CD4-positive, alpha-beta T cell treated with Interferon gamma for 1 hour (primary cell): ENCODE measurements around the gene KCTD15.
A peak's percentile ranks its signal among the peaks of the same experiment; 100 is the strongest.
"Not testable (repeated sequence)": the region's sequence is repeated elsewhere in the genome, so short reads cannot be mapped to it uniquely, and the experiment has no call there.

ENCODE experiments used
- DNase-seq: peaks from one replicate; pipeline ENCODE4 v3.0.0-alpha.2; 2020

The KCTD15 gene

DNA sequence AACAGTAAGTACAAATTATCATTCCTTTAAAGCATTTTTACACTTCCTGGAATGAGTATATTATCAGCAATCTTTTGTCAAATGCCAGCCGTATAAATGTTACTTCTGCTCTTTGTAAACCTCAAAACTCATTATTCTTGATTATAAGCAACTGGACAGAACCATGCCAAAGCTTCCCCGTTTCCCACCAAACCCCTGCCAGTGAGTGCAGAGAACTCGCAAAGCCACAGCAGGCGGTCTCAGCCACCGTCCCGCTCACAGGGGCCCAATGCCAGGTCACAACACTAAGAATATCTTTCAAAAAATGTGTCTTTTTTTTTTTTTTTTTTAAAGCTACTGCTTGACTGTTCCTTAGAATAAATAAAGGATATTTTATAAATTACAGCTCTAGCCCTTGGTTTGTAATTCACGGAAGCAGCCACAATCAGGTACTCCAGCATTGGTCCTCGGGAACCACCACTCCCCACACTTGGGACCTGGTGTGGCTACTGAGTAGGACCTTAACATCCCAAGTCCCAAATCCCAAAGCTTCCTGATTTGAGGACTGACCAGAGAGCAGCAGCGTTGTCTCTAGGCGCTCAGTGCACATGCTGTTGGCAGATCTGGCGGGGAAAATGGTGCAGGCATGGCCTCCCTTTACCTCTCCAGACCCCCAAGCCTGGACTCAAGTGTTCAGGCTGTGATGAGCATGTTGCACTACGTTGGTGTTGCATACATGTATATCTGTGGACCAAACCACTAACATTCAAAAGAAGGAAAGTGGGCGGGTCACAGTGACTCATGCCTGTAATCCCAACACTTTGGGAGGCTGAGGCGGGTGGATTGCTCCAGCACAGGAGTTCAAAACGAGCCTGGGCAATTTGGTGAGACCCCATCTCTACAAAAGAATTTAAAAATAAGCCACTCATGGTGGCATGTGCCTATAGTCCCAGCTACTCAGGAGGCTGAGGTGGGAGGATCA, 19.0 kb downstream of the KCTD15 start:
- DNase-seq, result no peak

DNA sequence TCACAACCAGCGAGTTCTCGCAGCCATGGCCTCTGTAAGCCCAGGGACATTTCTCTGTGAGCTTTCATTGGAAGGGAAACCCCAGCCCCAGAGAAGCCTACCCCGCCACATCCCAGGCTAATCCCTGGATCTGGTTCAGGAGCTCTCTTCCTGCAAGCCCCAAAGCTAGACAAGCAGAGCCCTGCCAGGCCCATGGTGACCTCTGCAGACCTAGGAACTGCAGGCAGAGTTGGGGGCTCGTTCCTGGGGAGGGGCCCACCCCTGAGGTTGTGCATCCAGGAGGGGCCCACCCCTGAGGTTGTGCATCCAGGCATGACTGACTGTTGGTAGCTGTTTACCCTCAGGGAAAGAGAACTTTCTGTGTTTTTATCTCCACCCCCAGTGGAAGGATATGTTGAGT, 21.7 kb downstream of the KCTD15 start:
- DNase-seq, result no peak

DNA sequence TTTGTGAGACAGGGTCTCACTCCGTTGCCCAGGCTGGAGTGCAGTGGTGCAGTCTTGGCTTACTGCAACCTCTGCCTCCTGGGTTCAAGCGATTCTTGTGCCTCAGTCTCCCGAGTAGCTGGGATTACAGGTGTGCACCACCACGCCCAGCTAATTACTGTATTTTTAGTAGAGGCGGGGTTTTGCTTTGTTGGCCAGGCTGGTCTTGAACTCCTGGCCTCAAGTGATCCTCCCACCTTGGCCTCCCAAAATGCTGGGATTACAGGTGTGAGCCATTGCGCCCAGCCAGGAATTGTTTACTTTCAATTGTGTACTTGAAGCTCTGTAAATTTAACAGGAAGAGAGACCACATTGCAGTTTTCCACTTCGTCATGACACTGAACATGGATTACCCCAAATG, 22.4 kb downstream of the KCTD15 start:
- DNase-seq, result not testable (repeated sequence)

DNA sequence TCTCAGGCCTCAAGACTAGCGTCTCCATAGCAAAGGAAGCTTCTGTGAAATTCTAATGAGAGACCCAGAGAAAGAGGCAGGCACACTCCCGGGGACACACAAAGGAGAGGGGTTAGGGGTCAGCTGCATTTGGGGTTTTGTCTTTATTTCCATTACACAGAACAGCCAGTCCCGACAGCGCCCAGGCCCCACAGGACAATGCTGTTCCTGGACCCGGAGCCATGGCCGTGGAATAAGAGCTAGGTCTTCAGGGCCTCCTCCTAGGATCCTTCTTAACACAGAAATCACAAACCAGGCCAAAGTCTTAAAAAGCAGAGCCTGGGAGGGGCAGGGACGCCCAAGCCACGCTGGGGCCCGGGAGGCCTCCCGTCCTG, 22.8 kb downstream of the KCTD15 start:
- DNase-seq, result no peak

DNA sequence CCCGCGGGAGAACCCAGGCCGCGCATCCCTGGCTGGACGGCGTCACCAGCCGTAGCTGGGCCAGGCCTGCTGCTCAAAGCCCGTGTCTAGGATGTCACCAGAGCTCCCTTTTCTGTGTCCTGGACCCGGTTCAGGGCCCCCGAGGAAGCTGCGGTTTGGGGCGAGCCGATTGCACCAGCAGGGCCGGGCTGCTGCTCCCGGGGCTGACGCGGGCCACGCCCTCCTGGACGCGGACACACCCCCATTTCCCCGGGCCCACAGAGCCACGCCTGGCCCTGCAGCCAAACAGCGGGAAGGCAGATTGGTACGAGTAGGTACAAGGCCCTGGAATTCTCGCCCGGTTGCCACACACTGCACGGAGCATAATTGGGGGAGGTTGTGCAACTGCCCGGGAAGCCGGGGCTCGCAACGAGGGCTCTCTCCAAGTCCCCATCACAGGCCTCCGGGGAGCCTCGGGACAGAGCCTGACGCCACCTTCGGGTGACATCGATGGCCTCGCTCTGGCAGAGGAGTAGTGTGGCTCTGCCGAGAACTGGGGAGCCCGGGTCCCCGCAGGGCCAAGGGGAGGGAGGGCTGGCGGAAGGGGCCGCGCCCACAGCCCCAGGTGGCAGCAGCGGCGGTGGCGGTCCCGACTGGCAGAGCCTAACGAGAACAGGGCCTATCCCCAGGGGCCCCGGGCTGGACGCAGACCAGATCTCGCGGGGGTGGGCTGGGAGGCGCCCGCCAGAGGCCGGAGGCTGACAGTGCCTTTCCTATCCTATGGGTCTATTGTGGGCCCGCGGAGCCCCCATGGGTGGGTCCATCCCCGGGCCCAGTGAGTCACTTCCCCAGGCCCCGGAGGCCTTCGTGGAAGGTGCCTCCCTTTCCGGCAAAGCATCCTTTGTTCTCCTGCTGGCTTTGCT, 23.5 kb downstream of the KCTD15 start:
- peak; percentile 78 for DNase-seq

DNA sequence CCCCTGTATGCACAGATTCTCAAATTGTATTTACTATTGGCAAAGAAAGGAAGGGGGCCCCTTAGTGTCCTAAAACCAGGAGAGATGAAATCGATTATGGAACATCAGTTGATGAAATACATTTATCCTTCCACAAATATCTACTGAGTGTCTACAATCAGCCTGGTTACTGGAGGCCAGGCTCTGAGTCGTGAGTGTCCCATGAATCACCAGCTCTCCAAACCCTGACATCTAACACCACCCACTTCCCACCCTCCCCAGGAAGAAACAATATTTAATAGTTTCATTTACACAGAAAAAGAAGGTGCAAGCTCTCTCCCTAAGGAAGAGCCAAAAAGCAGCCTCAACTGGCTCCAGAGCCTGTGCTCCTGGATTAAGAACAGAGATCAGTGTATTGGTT, 25.2 kb downstream of the KCTD15 start:
- DNase-seq, result no peak

DNA sequence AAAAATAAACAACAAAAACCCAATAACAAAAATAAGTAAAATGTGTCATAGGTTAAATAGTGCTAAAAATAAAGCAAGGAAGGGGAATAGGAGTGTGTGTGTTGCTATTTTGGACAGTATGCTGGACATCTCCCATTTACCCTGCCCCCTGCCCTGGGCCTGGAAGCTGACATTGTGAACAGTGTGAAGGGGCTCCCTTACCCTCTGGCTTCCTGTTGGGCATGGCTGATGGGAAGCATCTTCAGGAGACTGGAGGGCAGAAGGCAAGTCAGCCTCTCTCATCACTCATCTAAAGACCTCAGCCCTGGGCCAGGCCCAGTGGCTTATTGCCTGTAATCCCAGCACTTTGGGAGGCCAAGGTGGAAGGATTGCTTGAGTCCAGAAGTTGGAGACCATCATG, 26.7 kb downstream of the KCTD15 start:
- no peak for DNase-seq

DNA sequence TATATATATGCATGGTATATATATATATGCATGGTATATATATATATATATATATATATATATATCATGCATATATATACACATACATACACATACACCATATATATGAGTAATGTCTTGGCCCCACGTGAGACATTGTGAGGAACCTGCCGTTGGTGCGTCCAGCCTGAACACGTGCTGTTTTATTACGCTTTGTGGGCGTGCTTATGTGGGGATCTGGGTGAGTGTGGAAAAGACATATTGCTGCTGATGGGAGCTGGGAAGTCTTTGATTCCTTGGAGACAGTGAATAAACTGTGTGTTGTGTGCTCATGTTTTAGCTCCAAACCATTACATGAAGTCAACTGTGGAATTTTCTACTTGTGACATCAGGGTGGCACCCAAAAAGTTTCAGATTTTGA, 28.9 kb downstream of the KCTD15 start:
- DNase-seq, result no peak

DNA sequence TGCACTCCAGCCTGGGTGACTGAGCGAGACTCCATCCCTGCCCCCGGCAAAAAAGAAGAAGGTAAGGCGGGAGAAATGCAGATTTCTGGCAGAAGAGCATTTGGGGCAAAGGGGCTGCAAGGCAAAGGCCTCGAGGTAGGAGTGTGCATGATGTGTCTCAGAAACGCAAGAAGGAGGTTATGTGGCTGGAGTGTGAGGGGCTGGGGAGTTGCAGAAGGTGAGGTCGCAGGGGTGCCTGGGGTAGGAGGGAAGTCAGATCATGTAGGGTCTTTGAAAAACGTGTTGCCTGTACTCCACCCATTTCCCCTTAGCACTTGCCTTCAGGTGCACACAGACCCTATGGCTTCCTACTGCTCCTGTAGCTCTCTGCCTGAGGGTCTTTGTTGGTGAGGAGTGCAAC, 29.9 kb downstream of the KCTD15 start:
- DNase-seq, result no peak

DNA sequence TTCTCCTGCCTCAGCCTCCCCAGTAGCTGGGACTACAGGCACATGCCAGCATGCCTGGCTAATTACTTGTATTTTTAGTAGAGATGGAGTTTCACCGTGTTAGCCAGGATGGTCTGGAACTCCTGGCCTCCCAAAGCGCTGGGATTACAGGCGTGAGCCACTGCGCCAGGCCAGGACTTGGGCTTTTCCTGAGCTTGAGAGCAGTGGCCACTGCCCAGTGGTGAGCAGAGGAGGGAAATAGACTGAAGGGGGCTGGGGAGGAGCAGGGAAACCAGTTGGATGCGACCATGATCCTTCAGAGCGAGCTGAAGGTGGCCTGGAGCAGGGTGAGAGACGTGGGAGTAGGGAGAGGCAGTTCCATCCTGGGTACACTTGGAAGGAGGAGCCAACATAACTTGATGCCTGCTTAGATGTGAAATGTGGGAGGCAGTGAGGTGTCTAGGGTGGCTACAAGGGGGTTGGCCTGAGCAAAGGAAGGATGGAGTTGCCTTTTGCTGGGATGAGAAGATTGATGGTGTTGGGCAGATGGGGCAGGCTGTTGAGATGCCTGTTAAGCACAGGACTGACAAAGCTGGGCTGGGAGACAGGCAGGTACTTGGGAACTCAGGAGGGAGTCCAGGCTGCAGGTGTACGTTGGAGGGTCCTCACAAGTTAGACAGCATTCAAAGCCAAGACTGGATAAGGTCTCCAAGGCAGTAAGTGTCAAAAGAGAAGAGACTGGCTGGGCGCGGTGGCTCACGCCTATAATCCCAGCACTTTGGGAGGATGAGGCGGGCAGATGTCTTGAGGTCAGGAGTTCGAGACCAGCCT, 31.8 kb downstream of the KCTD15 start:
- no peak for DNase-seq

DNA sequence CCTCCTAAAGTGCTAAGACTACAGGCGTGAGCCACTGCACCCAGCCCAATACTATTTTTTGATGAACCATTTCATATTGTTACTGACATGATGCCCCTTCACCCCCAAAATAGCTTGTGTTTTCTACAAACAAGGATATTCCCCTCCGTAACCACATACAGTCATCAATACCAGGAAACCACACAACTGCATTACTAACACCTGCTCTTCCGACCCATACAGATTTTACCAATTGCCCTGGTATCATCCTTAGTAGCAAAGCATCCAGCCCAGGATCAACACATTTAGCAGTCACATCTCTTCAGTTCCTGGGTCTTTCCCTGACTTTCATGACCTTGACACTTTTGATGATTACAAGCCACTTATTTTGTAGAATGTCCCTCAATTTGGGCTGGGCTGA, 33.6 kb downstream of the KCTD15 start:
- no peak for DNase-seq

DNA sequence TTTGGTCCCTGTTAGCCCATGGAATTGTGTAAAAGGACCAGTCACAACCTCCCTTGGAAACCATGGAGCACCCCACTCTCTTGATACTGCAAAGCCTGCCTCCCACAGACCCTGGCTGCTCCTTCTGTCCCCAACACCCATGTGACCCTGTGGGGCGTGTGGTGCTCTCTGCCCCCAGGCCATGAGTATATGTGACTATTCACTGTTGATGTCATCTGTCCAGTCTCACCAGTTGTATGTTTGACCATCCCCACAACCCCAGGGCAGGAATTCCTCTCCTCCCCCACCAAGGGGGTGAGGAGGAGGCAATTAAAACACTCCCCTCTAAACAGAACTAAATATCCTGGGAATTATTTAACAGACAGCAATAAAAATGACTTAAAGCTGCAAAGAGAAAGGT, 35.2 kb downstream of the KCTD15 start:
- no peak for DNase-seq

DNA sequence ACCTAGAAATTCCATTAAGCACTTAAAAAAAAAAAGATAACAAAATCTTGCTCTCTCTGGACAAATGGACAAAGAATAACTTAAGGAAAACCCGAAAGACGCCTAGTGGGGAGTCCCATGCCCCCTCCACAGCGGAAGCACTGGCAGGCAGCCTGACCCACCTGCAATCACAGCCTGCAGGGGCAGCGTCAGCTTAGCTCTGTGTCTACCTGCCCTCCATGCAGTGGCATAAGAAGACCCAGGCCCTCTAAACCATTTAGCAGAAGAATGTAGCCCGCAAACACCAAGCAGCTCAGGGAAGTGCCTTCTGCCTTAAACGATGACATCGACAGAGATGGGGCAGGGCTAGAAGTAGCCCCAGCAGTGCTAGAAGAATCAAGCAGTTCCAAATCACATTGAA, 36.0 kb downstream of the KCTD15 start:
- no peak for DNase-seq

DNA sequence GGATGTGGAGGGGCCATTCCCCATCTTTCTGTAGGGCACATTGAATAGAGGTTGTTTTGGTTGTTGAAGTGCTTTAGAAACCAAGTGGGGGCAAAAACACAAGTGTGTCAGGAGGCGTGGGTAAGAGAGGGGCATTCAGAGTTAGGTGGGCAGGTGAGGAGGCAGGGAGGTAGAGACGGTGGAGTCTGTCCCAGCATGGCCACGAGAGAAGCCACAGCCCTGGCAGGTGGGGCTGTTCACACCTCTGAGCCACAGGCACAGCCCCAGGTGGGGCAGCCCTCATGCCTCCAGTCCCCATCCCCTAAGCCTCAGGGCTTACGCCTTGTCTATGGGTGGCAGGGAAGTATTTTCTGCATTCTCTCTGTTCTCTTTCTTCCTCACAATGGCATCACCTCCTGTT, 43.7 kb downstream of the KCTD15 start:
- no peak for DNase-seq

DNA sequence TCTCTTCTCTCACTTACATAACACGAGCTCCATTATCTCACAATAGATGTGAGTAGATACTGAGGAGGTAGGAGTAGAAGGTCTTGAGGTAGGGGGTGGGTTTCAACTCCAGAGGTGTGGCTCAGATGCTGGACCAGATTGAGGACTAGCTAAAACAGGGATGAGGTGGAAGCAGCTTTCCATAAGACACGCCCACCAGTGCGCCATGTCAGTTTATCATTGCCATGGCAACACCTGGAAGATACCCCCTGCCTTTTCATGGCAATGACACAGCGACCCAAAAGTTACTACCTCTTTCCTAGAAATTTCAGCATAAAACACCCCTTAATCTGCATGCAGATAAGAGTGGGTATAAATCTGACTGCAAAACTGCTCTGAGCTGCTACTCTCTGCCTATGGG, 44.1 kb downstream of the KCTD15 start:
- DNase-seq, result no peak

DNA sequence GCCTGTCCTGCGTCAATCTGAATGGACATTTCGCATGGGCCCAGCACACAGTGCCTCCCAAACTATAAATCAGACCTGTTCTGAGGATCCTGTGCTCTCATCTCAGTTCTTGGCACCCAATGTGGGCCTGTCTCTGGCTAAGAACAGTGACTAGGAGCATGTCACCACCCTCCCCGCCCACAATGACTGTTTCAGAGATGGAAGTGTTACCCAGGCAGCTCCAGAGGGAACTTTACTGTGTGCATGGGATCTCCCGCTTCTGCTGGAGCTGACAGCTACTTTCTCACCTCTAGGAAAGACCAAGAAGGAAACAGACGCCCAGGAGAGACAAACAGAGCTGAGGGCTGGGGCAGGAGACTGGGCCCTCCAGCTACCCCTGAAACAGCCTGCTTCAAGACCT, 45.0 kb downstream of the KCTD15 start:
- DNase-seq, result no peak

DNA sequence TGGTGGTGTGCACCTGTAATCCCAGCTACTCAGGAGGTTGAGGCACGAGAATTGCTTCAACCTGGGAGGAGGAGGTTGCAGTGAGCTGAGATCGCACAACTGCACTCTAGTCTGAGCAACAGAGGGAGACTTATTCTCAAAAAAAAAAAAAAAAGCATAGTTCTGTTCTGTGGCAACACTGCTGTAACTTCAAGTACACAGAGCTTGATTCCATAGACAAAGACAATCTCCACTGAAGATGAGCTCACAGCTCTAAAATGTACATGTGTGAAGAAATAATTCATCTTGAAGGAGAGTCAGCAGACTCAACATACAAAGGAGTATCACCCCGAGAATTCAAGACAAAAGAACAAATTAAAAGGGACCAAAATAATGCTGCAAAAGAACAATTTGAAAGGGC, 47.8 kb downstream of the KCTD15 start:
- no peak for DNase-seq

DNA sequence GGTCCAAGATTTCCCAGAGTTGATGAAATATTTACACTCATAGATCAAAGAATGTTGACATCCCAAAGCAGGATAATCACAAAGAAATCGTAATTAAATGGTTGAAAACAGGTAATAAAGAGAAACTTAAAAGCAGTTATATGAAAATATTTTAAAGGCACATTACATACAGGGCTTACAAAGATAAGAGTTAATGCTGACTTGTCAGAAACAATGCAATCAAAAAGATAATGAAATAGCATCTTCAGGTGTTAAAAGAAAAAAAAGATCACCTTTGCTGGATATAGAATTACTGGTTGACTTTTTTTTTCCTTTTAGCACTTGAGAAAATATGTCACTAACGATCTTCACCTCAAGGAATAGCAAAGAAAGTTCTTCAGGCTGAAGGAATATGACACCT, 48.8 kb downstream of the KCTD15 start:
- no peak for DNase-seq

DNA sequence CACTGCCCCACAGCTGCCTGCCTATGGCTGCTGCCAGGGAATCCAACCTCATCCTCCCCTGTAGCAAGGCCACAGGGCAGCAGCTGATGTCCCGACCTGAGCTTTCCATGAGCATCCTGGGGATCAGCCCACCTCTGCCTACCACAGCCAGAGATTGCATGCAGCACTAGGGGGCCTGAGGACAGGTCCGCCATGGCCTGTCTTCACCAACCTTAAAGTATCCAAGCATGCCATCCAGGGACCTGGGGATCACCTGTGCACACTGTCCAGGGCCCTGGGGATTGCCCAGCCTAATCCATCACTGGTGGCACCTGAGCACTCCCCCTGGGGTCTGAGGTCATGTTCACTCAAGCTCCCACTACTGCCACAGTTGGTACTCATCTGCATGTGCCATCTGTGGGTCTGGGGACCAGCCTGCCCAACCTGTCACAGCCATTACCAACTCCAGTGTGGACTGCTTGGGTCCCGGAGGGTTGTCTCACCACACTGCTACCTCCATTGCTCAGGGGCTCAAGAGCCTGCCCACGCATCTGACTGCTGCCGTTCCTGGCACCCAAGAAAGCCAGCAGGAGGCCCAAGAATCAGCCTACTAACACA, 53.0 kb downstream of the KCTD15 start:
- DNase-seq, result no peak

DNA sequence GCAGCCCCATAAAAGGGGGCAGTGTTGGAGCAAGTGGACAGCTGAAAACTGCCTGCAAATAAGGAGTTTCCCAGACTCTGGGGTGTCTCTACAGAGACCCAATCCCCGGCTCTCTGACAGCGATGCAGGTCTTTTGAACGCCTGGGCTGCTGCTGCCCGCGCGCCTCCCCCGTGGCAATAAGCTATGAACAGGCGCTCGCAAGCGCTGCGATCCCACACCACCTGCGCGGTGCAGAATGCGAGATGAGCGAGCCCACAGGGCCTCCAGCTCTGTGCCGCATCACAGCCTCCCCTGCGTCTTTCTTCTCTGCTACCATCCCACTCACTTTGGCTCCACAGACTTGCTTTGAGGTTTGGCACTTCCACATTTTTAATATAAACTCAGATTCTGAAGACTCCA, 62.3 kb downstream of the KCTD15 start:
- no peak for DNase-seq

DNA sequence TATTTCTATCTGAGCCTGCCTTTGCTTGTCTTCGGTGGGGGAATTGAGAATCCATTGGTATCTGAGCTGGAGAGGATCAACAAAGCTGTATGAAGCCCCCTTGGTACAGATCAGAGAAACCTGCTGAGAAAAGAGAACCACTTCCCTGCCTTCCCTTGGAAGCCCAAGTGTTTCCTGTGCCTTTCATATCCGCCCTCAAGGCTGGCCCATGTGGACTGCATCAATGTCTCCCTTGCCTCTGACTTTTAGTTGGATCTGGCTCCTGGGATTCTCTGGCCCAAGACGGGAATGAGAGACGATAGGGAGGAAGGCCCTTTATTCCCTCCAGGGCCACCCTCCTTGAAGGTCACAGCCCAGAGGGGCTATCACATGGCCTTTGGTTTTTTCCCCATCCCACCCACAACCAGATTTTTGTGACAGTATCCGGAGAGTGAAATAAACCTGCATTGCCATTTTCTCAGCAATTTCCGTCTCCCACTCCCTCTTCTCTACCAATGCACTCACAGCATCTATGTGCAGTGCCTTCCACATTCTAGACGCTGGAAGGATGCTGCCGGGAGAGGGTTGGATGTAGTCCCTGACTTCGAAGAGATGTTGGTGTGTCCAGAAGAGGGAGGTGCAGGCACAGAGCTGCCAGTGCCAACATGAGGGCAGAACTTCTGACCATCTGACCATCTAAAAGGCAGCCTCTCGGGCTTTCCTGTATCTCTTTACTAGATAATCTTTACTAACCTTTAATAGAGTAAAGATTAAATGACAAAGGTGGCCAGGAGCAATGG, 63.8 kb downstream of the KCTD15 start:
- no peak for DNase-seq

DNA sequence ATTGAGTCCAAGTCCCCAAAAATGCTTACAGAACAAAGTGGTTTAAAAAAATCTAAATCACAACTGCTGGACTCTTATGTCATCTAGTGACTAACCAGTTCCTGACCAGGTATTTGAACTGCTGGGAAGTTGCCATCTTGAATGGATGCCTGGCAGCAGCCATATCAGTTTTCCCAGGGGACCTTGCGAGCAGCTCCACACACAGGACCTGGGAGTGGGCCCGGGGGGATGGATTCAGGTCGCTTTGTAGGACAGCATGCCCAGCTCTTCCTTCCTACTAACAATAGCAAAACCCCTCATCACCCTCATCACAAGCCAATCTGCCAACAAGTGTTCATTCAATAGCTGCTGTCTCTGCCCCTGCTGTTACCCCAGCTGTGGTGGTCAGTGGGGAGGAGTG, 65.3 kb downstream of the KCTD15 start:
- no peak for DNase-seq
